Measurements from ENCODE around the gene ZSCAN5B. TPM values are rescaled to one million over a fixed set of nuclear protein-coding genes. Genes with fewer than 3 reads are reported as not detected.
"Not testable (repeated sequence)": the region's sequence is repeated elsewhere in the genome, so short reads cannot be mapped to it uniquely, and the experiment has no call there.

The ZSCAN5B gene
- total and polyA plus RNA-seq, 9 of the 15 experiments (the other 6 are each of a cell fraction or from before 2014, with no cell fraction given) = 0.03 to 0.07 TPM; not detected in 7

GRCh38 chr19:56245764-56246163 is 48.2 kb upstream of the ZSCAN5B start:
- FAIRE-seq; CTCF ChIA-PET (ENCODE audit: low intra/inter-chr PET ratio); in situ Hi-C loops (cut with MboI): not testable (repeated sequence)

More at GRCh38 chr19:56245764-56246163, 48.2 kb upstream of the ZSCAN5B start:
- POLR2A ChIA-PET = interaction anchor here (0.6 kb wide), 1 partner anchor 88 kb away, joined by 3 read pairs; no protein-coding TSS in a partner anchor
- 54% methylated on average over 2 of the region's 4 CpGs for WGBS (ENCODE audit: insufficient coverage, low coverage, missing lambda C conversion rate)
- peak; percentile 50; the same call in 2 of the 3 replicates for ATAC-seq
- H2AFZ ChIP-seq (ENCODE audit: low read depth, low read length); intact Hi-C loops (cut with micrococcal nuclease); H3K79me2 ChIP-seq (ENCODE audit: control insufficient read depth, insufficient read depth, low read length); H3K4me2 ChIP-seq (ENCODE audit: insufficient read depth, low read length); H4K20me1 ChIP-seq (replicated peaks; ENCODE audit: control insufficient read depth, insufficient read depth, low read length); BruUV-seq (replicated peaks); H3K27ac ChIP-seq (ENCODE audit: extremely low read depth, low read depth, low read length); DNase-seq (ENCODE audit: extremely low read depth in 1 of 4, low spot score in 3 of 4); H3K36me3 ChIP-seq (ENCODE audit: control insufficient read depth, insufficient read depth, low read length); H3K4me3 ChIP-seq; H3K9me3 ChIP-seq (replicated peaks; ENCODE audit: control insufficient read depth, insufficient read depth, low read depth, low read length); H3K27me3 ChIP-seq (ENCODE audit: control insufficient read depth in 2 of 2, insufficient read depth in 2 of 2, low read length in 2 of 2); H3K9me1 ChIP-seq (ENCODE audit: control insufficient read depth, insufficient read depth, low read length); H3K9ac ChIP-seq (ENCODE audit: insufficient read depth in 1 of 2, low read depth in 2 of 2, low read length in 2 of 2): not testable (repeated sequence)
- peak in 2 of 3 experiments; percentile 7 to 15; a peak in 1 of 6 replicates for TF ChIP-seq CTCF (IDR thresholded peaks at IDR 0.05 in 2 of 3, conservative IDR thresholded peaks at IDR 0.05 in 1 of 3; ENCODE audit: insufficient read depth in 2 of 3, low read depth in 1 of 3, low read length in 3 of 3)
- peaks cover 15 to 16% of the 10 kb centered on the region in 2 experiments for H3K4me1 ChIP-seq (replicated peaks in 1 of 2; ENCODE audit: control insufficient read depth in 2 of 2, insufficient read depth in 2 of 2, low read length in 2 of 2)
